OCI-LY3 (cell line): ENCODE results near the gene FANCC.

ENCODE experiments used
- H2AFZ ChIP-seq: fragments of 200-600, 300-600 bp; shearing (Covaris generic); 2 replicates; pipeline ENCODE4 v1.6.0; 2014; ENCODE audit warnings: antibody characterized with exemption, low read depth, low read length
- H3K27ac ChIP-seq: fragments of 200-600, 300-600 bp; sonication (generic); 2 replicates; pipeline ENCODE4 v1.5.1; 2014; ENCODE audit warnings: mild to moderate bottlenecking, low read length, moderate library complexity, mixed read lengths
- H3K27me3 ChIP-seq: fragments of 200-600, 300-600 bp; sonication (generic); 2 replicates; pipeline ENCODE4 v1.6.1; 2014; ENCODE audit warnings: low read depth, low read length, mixed read lengths
- H3K36me3 ChIP-seq: fragments of 200-600, 300-600 bp; sonication (generic); replicated peaks from 2 replicates; pipeline ENCODE3; 2014; ENCODE audit warnings: low read depth, low read length, mixed read lengths
- H3K4me1 ChIP-seq: fragments of 300-600, 200-600 bp; sonication (generic); 2 replicates; pipeline ENCODE4 v1.6.1; 2014; ENCODE audit warnings: low read length, mixed read lengths
- H3K4me2 ChIP-seq: fragments of 200-600, 300-600 bp; sonication (generic); 2 replicates; pipeline ENCODE4 v1.6.1; 2014; ENCODE audit warnings: low read length, mixed read lengths
- H3K4me3 ChIP-seq: fragments of 300-600, 200-600 bp; sonication (generic); 2 replicates; pipeline ENCODE4 v1.5.1; 2014; ENCODE audit warnings: antibody characterized with exemption, mild to moderate bottlenecking, low read length, moderate library complexity
- H3K79me2 ChIP-seq: fragments of 300-600, 200-600 bp; shearing (Covaris generic); 2 replicates; pipeline ENCODE4 v1.6.1; 2014; ENCODE audit warnings: mild to moderate bottlenecking, low read length, mixed read lengths
- H3K9ac ChIP-seq: fragments of 300-600, 200-600 bp; shearing (Covaris generic); 2 replicates; pipeline ENCODE4 v1.6.0; 2014; ENCODE audit warnings: mild to moderate bottlenecking, low read length, moderate library complexity
- H3K9me3 ChIP-seq: fragments of 200-600, 300-600 bp; shearing (Covaris generic); 2 replicates; pipeline ENCODE4 v1.6.1; 2014; ENCODE audit warnings: low read length, mixed read lengths; ENCODE audit not compliant: insufficient read depth
- H4K20me1 ChIP-seq: fragments of 200-600, 300-600 bp; sonication (generic); 2 replicates; pipeline ENCODE4 v1.6.1; 2016; ENCODE audit warnings: low read length, mixed read lengths; ENCODE audit not compliant: insufficient read depth
- EZH2phosphoT487 ChIP-seq: fragments of 200-600 bp; shearing (Covaris generic); IDR thresholded peaks from 2 replicates; pipeline ENCODE4 v1.6.1; 2018; ENCODE audit warnings: antibody characterized with exemption, mixed run types, low read depth
- TF ChIP-seq, protein P1 (sequence below): fragments of 200-600, 300-600 bp; sonication (generic); IDR thresholded peaks from 2 replicates; pipeline ENCODE4 v1.5.1; 2014; ENCODE audit warnings: antibody characterized with exemption, low read length, low read depth

The FANCC gene

GRCh38 chr9:95268681-95269080 lies 48.8 kb downstream of the FANCC start:
- no peak overlapping the region for H3K27ac ChIP-seq

DNA sequence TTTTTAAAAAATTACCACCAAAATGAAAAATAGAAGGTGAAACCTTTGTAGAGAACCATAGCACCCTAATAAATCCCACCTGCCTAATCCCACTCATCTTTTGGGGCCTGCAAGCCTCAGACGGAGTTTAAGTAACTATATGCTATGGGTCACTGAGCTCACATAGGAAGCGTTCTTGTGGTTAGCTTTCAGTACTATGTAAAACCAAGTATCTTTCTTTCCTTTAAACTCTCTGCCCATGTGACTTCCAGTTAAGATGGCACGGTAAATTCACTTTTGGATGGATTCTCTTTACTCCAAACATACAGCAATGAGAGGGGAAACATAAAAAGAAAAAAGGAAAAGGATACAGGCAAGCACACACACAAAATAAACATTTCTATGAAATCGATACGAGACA lies 50.9 kb downstream of the FANCC start:
- H3K9ac ChIP-seq, result peak overlapping the region; percentile 29; the same call in 1 of the 2 replicates
- no peak for TF ChIP-seq EZH2phosphoT487
- TF ChIP-seq, protein P1, sequence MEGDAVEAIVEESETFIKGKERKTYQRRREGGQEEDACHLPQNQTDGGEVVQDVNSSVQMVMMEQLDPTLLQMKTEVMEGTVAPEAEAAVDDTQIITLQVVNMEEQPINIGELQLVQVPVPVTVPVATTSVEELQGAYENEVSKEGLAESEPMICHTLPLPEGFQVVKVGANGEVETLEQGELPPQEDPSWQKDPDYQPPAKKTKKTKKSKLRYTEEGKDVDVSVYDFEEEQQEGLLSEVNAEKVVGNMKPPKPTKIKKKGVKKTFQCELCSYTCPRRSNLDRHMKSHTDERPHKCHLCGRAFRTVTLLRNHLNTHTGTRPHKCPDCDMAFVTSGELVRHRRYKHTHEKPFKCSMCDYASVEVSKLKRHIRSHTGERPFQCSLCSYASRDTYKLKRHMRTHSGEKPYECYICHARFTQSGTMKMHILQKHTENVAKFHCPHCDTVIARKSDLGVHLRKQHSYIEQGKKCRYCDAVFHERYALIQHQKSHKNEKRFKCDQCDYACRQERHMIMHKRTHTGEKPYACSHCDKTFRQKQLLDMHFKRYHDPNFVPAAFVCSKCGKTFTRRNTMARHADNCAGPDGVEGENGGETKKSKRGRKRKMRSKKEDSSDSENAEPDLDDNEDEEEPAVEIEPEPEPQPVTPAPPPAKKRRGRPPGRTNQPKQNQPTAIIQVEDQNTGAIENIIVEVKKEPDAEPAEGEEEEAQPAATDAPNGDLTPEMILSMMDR, result no peak
- H4K20me1 ChIP-seq, result peaks cover 18% of the 10 kb centered on the region
- no peak overlapping the region for H3K27ac ChIP-seq
- peaks cover 17% of the 10 kb centered on the region for H3K79me2 ChIP-seq
- H3K36me3 ChIP-seq, result no peaks in the 10 kb centered on the region
- H2AFZ ChIP-seq, result no peak overlapping the region
- H3K4me2 ChIP-seq, result peak overlapping the region; percentile 82
- H3K9me3 ChIP-seq, result no peaks in the 10 kb centered on the region
- peak overlapping the region; percentile 67 for H3K4me3 ChIP-seq
- peaks cover 13% of the 10 kb centered on the region for H3K27me3 ChIP-seq
- H3K4me1 ChIP-seq, result peaks cover 36% of the 10 kb centered on the region

More at GRCh38 chr9:95268681-95269080, 48.8 kb downstream of the FANCC start:
- Histone ChIP-seq H3K4me1 (peaks cover 39% of the 10 kb centered on the region), H3K79me2 (peaks cover 17% of the 10 kb centered on the region), H3K27me3 (peaks cover 13% of the 10 kb centered on the region), H3K4me2 (peak overlapping the region; percentile 40; the same call in 1 of the 2 replicates), H2AFZ (no peak overlapping the region), H3K9ac (no peak overlapping the region), H3K9me3 (no peaks in the 10 kb centered on the region), H3K4me3 (no peak overlapping the region), H4K20me1 (peaks cover 18% of the 10 kb centered on the region), H3K36me3 (no peaks in the 10 kb centered on the region)
- TF ChIP-seq, protein P1, result peak; percentile 71
- no peak for TF ChIP-seq EZH2phosphoT487

DNA sequence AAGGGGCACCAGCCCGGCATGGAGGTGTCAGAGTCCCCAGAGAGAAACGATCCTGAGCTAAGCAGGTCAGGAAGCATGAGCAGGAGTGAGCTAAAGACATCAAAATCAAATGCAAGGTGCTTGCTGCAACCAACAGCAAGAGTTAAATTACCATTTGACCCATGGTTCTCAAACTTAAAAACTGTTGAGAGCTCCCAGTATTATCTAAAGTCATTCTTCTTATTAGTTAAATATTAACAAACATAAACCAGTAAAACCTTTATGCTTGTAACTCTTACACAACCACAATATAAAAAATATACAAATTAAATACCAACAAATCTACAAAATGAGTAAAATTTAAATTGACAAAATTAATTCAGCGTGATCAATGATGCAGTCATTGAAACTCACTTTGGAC lies 51.5 kb downstream of the FANCC start:
- Histone ChIP-seq H2AFZ (no peak overlapping the region), H3K79me2 (peaks cover 17% of the 10 kb centered on the region), H4K20me1 (peaks cover 18% of the 10 kb centered on the region)

DNA sequence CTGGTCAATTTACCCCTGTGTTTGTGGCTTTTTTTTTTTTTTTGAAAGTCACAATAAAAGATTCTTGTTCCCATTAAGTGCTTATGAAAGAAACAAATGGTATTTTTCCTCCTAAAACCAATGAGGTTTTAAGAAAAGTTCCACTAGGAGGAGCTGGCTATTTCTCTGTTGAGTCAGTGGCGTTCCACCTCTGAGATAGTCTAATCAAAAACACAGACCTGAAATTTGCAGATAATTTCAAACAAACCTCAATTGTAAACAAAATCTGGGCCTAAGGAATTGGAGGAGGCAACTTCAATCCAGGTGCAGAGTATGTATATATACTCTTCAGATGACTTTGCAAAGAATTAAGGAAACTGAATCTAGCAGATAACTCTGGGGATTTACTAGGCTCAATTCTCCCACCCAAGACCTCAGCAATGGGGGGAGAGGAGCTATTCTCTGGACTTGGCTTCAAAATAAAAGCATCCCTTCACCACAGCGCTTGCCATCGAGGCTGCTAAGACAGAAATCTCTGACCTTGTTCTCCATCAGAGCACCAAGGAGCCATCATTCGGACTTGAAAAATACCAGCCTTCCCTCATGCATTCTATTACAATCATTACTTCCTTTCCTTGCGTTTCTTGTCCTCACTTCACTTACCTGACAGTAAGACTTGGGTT lies 52.4 kb downstream of the FANCC start:
- H3K9me3 ChIP-seq, result no peaks in the 10 kb centered on the region
- no peak overlapping the region for H3K4me2 ChIP-seq
- no peaks in the 10 kb centered on the region for H3K36me3 ChIP-seq
- no peak overlapping the region for H3K9ac ChIP-seq
- peaks cover 13% of the 10 kb centered on the region for H3K27me3 ChIP-seq
- H4K20me1 ChIP-seq, result peaks cover 18% of the 10 kb centered on the region
- no peak overlapping the region for H3K27ac ChIP-seq
- no peak overlapping the region for H2AFZ ChIP-seq
- peaks cover 17% of the 10 kb centered on the region for H3K79me2 ChIP-seq
- H3K4me3 ChIP-seq, result no peak overlapping the region
- H3K4me1 ChIP-seq, result peaks cover 35% of the 10 kb centered on the region
- no peak for TF ChIP-seq EZH2phosphoT487
- TF ChIP-seq, protein P1, result peak; percentile 24; the same call in 1 of the 2 replicates

More for the DNA sequence above, 51.5 kb downstream of the FANCC start:
- H3K9ac ChIP-seq, result no peak overlapping the region
- no peaks in the 10 kb centered on the region for H3K9me3 ChIP-seq
- peaks cover 13% of the 10 kb centered on the region for H3K27me3 ChIP-seq
- no peak overlapping the region for H3K27ac ChIP-seq
- H3K4me1 ChIP-seq, result peaks cover 36% of the 10 kb centered on the region
- no peaks in the 10 kb centered on the region for H3K36me3 ChIP-seq
- no peak overlapping the region for H3K4me3 ChIP-seq
- peak overlapping the region; percentile 82 for H3K4me2 ChIP-seq
- TF ChIP-seq EZH2phosphoT487, result no peak
- TF ChIP-seq, protein P1, result no peak
